Measurements from ENCODE around the gene UCP3.

GRCh38 chr11:74004046-74004695 lies 4.7 kb downstream of the UCP3 start:
- TF ChIP-seq POLR2A (IDR thresholded peaks at IDR 0.05; ENCODE audit: low read length) (no peak), GATA1 (IDR thresholded peaks at IDR 0.05; ENCODE audit: low read depth, low read length) (no peak)

All from erythroblast (primary cell).